HepG2 (cell line): ENCODE data around the gene ATG9A. TPM values are rescaled to one million over a fixed set of nuclear protein-coding genes. Genes with fewer than 3 reads are reported as not detected.

ENCODE experiments used
- ATAC-seq: fragments of 200-7000 bp; cut with Tn5 transposase; 3 replicates; pipeline ENCODE4 v1.9.1; 2020; ENCODE audit warnings: mild to moderate bottlenecking, moderate library complexity
- BruUV-seq: library from RNA; stranded (reverse); fragments of 400-500 nt; replicated peaks from 2 replicates; lab custom pipeline; 2021; lab: Mats Ljungman, UMichigan
- CTCF ChIA-PET: fragments of 300-600 bp; formaldehyde crosslinking; extraction: SDS; loops from one replicate; lab custom pipeline; 2021; ENCODE audit warnings: low total read pairs, inconsistent platforms, low intra/inter-chr PET ratio; lab: Yijun Ruan, JAX
- POLR2A ChIA-PET: fragments of 350-600 bp; sonication (Branson Sonifier 250); formaldehyde crosslinking; loops from one replicate; lab custom pipeline; 2020; ENCODE audit warnings: antibody characterized with exemption, inconsistent platforms; lab: Yijun Ruan, JAX
- DNase-seq: peaks from one replicate; pipeline ENCODE4 v3.0.0-alpha.2; 2015; ENCODE audit warnings: low spot score
- FAIRE-seq: peaks from 3 replicates; lab custom pipeline; 2011; peaks lifted over from hg19 to GRCh38; lab: Jason Lieb, UNC
- H2AFZ ChIP-seq: one replicate; pipeline ENCODE4 v1.6.1; 2011; ENCODE audit warnings: low read length, inconsistent platforms
- H3K27ac ChIP-seq: fragments of 300-600 bp; 3 replicates; pipeline ENCODE4 v1.8.0; 2011; ENCODE audit warnings: mixed run types, mild to moderate bottlenecking, mixed read lengths, low read length, inconsistent platforms; ENCODE audit not compliant: insufficient read depth; ENCODE audit errors: extremely low read length
- H3K27me3 ChIP-seq, 2 experiments: fragments of 200-600 bp in 1 of 2; 2 replicates in 1 of 2; 3 replicates in 1 of 2; pipeline versions ENCODE4 v1.6.0 to v1.8.0; 2011; ENCODE audit warnings: low read length in 2 of 2, mild to moderate bottlenecking in 2 of 2, moderate library complexity in 2 of 2, inconsistent platforms in 1 of 2; ENCODE audit not compliant: insufficient read depth in 2 of 2, control insufficient read depth in 1 of 2
- H3K36me3 ChIP-seq, 2 experiments: fragments of 200-600 bp in 1 of 2; replicated peaks in 1 of 2; 2 replicates in 1 of 2; 3 replicates in 1 of 2; pipeline versions ENCODE4 v1.5.1 to v1.8.0; 2011; ENCODE audit warnings: low read length in 2 of 2, inconsistent platforms in 1 of 2; ENCODE audit not compliant: insufficient read depth in 2 of 2, control insufficient read depth in 1 of 2
- H3K4me1 ChIP-seq: 2 replicates; pipeline ENCODE4 v1.5.1; 2012; ENCODE audit warnings: low read length, inconsistent platforms; ENCODE audit not compliant: insufficient read depth
- H3K4me2 ChIP-seq: 2 replicates; pipeline ENCODE4 v1.6.0; 2011; ENCODE audit warnings: low read depth, low read length, inconsistent platforms
- H3K4me3 ChIP-seq, 3 experiments: fragments of 200-600 bp in 1 of 3; sonication (generic), shearing (Covaris generic) in 1 of 3; replicated peaks in 1 of 3; 2 replicates each; pipeline ENCODE4 v1.5.1; 2011 to 2016; ENCODE audit warnings: low read length in 3 of 3, inconsistent platforms in 2 of 3, low read depth in 2 of 3, mild to moderate bottlenecking in 2 of 3, control low read depth in 1 of 3, mixed read lengths in 1 of 3; ENCODE audit not compliant: insufficient read depth in 1 of 3
- H3K79me2 ChIP-seq: one replicate; pipeline ENCODE4 v1.6.1; 2011; ENCODE audit warnings: low read length, inconsistent platforms; ENCODE audit not compliant: insufficient read depth
- H3K9ac ChIP-seq: 2 replicates; pipeline ENCODE4 v1.6.0; 2011; ENCODE audit warnings: mild to moderate bottlenecking, low read depth, low read length, inconsistent platforms; ENCODE audit not compliant: insufficient read depth
- H3K9me3 ChIP-seq: 2 replicates; pipeline ENCODE4 v1.5.1; 2012; ENCODE audit warnings: mild to moderate bottlenecking, low read length
- H4K20me1 ChIP-seq: 2 replicates; pipeline ENCODE4 v1.6.0; 2011; ENCODE audit warnings: inconsistent platforms, mild to moderate bottlenecking, low read length, moderate library complexity; ENCODE audit not compliant: insufficient read depth
- CREB1 ChIP-seq, 2 experiments: fragments of 450-650 bp in 1 of 2; IDR thresholded peaks; 2 replicates each; pipeline ENCODE4 v1.6.1; 2016 to 2017; ENCODE audit warnings: control low read depth in 1 of 2, mild to moderate bottlenecking in 1 of 2, missing compliant biosample characterization in 1 of 2, missing genetic modification characterization in 1 of 2
- ZBTB1 ChIP-seq: sonication (generic); formaldehyde crosslinking; IDR thresholded peaks from 2 replicates; pipeline ENCODE4 v1.4.0; 2020; ENCODE audit warnings: missing genetic modification reagents, borderline replicate concordance
- ZBTB38 ChIP-seq: sonication (generic); formaldehyde crosslinking; IDR thresholded peaks from 2 replicates; pipeline ENCODE4 v1.5.1; 2020; ENCODE audit warnings: mild to moderate bottlenecking, missing genetic modification reagents
- ZNF235 ChIP-seq: sonication (generic); formaldehyde crosslinking; IDR thresholded peaks from 2 replicates; pipeline ENCODE4 v1.8.1; 2023; ENCODE audit warnings: mild to moderate bottlenecking, missing genetic modification reagents, borderline replicate concordance
- ZNF569 ChIP-seq: sonication (generic); formaldehyde crosslinking; IDR thresholded peaks from 2 replicates; pipeline ENCODE4 v1.5.0; 2020; ENCODE audit warnings: mild to moderate bottlenecking, missing genetic modification reagents, moderate library complexity, borderline replicate concordance
- ZNF709 ChIP-seq: sonication (generic); formaldehyde crosslinking; IDR thresholded peaks from 2 replicates; pipeline ENCODE4 v1.5.0; 2020; ENCODE audit warnings: mild to moderate bottlenecking, missing genetic modification reagents
- ZNF879 ChIP-seq: sonication (generic); formaldehyde crosslinking; IDR thresholded peaks from 2 replicates; pipeline ENCODE4 v1.8.1; 2023; ENCODE audit warnings: missing genetic modification reagents
- ZSCAN29 ChIP-seq: sonication (generic); formaldehyde crosslinking; conservative IDR thresholded peaks from 2 replicates; pipeline ENCODE4 v1.4.0; 2020; ENCODE audit warnings: mild to moderate bottlenecking, missing genetic modification reagents
- WGBS: methylation state at CpG from one replicate; pipeline ENCODE4 v1.1.6; 2017; ENCODE audit warnings: low lambda C conversion rate; 5-methylcytosine and 5-hydroxymethylcytosine counted together
- in situ Hi-C: cut with HindIII; loops from 2 replicates; pipeline ENCODE4 v1.10.0; 2017; ENCODE audit warnings: low pct_unique_long_range_greater_than_20kb; ENCODE audit not compliant: extremely low pct_ligation_motif_present
- intact Hi-C: fragments of 100-400 bp; cut with micrococcal nuclease; formaldehyde crosslinking; loops from one replicate; pipeline ENCODE4 v1.10.0; 2022; ENCODE audit not compliant: unreplicated experiment
- polyA plus RNA-seq, 8 experiments: library from polyadenylated mRNA; depleted of rRNA in 3 of 8; stranded (reverse) in 7 of 8; unstranded in 1 of 8; fragments of >200 nt; fragmentation: Illumina TruSeq in 4 of 8; extraction: Trizol in 4 of 8; gene quantifications; 2 replicates each; pipeline versions ENCODE4 v1.2.1 to v1.2.3, GENCODE V29; 2011 to 2016; ENCODE audit warnings: low read depth in 4 of 8, missing spikeins in 1 of 8, mixed read lengths in 1 of 8; ENCODE audit not compliant: insufficient read depth in 1 of 8
- total RNA-seq, 5 experiments: library from RNA; depleted of rRNA; stranded (reverse); fragments of >200 nt; fragmentation: Illumina TruSeq; extraction: Trizol; gene quantifications; 2 replicates each; pipeline ENCODE4 v1.2.3, GENCODE V29; 2016; ENCODE audit warnings: low read depth in 1 of 5
- TF ChIP-seq, protein P1 (sequence below), 2 experiments: fragments of 450-650 bp in 1 of 2; sonication (generic) in 1 of 2; formaldehyde crosslinking in 1 of 2; IDR thresholded peaks; 2 replicates each; pipeline versions ENCODE4 v1.6.1 to v1.8.0; 2016 to 2022; ENCODE audit warnings: antibody characterized with exemption in 1 of 2, mild to moderate bottlenecking in 1 of 2, missing genetic modification reagents in 1 of 2
- TF ChIP-seq, protein P2 (sequence below): sonication (generic); formaldehyde crosslinking; IDR thresholded peaks from 2 replicates; pipeline ENCODE4 v1.4.0; 2020; ENCODE audit warnings: missing genetic modification reagents
- TF ChIP-seq, protein P3 (sequence below): sonication (generic); formaldehyde crosslinking; IDR thresholded peaks from 2 replicates; pipeline ENCODE4 v1.4.0; 2020; ENCODE audit warnings: missing genetic modification reagents, borderline replicate concordance

Gene ATG9A
- total and polyA plus RNA-seq, 2 of the 13 experiments (the other 11 are each of a cell fraction or from before 2014, with no cell fraction given) = 35.0 to 131 TPM

DNA sequence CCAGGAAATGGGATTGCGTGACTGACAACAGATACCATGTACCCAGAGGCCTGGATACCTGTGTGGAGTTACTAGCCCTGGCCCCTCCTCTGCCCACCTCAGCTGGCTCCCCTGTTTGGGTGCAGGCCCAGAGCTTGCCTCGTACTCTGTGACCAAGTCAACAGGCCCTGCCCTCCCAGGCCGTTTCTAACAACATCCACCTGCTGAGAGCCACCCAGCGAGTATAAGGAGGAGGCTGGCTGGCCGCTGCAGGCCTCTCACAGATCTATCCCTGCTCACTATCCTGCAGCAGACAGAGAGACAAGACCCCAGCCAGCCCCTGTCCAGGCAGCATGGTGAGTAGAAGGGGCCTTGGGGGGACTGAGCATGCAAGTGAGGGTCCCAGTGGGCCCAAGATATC, 36.8 kb upstream of the ATG9A start:
- in situ Hi-C loops (no loop called here), intact Hi-C loops (no loop called here)
- ATAC-seq = no peak
- Histone ChIP-seq H2AFZ (no peak overlapping the region), H3K4me1 (peaks cover 26% of the 10 kb centered on the region), H3K79me2 (no peaks in the 10 kb centered on the region), H4K20me1 (no peaks in the 10 kb centered on the region), H3K4me3 (no peak overlapping the region), H3K9ac (no peak overlapping the region), H3K27me3 (peaks cover 2 to 25% of the 10 kb centered on the region in 2 experiments; a peak in 2 of 5 replicates), H3K9me3 (no peaks in the 10 kb centered on the region), H3K4me2 (no peak overlapping the region), H3K36me3 (no peaks in the 10 kb centered on the region), H3K27ac (no peak overlapping the region)
- ChIA-PET POLR2A (interaction anchor here (1.4 kb wide), 1 partner anchor 12 kb away, joined by 5 read pairs; the partner anchor contains the start of gene DNAJB2), CTCF (no interaction called here)
- FAIRE-seq = no peak
- 20% methylated on average over 3 of the region's 5 CpGs for WGBS
- BruUV-seq = no TSS peak
- DNase-seq = no peak
- TF ChIP-seq CREB1 (IDR thresholded peaks at IDR 0.05) (no peak), CREB1 (CRISPR knock-in tag; IDR thresholded peaks at IDR 0.05) (no peak), ZNF569 (no peak), ZNF235 (no peak), ZBTB1 (no peak), ZSCAN29 (CRISPR knock-in tag) (no peak), ZNF879 (CRISPR knock-in tag) (no peak), ZNF709 (no peak), ZBTB38 (CRISPR knock-in tag) (no peak)
- TF ChIP-seq, protein P1, sequence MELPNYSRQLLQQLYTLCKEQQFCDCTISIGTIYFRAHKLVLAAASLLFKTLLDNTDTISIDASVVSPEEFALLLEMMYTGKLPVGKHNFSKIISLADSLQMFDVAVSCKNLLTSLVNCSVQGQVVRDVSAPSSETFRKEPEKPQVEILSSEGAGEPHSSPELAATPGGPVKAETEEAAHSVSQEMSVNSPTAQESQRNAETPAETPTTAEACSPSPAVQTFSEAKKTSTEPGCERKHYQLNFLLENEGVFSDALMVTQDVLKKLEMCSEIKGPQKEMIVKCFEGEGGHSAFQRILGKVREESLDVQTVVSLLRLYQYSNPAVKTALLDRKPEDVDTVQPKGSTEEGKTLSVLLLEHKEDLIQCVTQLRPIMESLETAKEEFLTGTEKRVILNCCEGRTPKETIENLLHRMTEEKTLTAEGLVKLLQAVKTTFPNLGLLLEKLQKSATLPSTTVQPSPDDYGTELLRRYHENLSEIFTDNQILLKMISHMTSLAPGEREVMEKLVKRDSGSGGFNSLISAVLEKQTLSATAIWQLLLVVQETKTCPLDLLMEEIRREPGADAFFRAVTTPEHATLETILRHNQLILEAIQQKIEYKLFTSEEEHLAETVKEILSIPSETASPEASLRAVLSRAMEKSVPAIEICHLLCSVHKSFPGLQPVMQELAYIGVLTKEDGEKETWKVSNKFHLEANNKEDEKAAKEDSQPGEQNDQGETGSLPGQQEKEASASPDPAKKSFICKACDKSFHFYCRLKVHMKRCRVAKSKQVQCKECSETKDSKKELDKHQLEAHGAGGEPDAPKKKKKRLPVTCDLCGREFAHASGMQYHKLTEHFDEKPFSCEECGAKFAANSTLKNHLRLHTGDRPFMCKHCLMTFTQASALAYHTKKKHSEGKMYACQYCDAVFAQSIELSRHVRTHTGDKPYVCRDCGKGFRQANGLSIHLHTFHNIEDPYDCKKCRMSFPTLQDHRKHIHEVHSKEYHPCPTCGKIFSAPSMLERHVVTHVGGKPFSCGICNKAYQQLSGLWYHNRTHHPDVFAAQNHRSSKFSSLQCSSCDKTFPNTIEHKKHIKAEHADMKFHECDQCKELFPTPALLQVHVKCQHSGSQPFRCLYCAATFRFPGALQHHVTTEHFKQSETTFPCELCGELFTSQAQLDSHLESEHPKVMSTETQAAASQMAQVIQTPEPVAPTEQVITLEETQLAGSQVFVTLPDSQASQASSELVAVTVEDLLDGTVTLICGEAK (IDR thresholded peaks at IDR 0.05) = no peak
- TF ChIP-seq, protein P1 (CRISPR knock-in tag; IDR thresholded peaks at IDR 0.05) = no peak
- TF ChIP-seq, protein P2, sequence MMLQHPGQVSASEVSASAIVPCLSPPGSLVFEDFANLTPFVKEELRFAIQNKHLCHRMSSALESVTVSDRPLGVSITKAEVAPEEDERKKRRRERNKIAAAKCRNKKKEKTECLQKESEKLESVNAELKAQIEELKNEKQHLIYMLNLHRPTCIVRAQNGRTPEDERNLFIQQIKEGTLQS (CRISPR knock-in tag) = no peak
- TF ChIP-seq, protein P3, sequence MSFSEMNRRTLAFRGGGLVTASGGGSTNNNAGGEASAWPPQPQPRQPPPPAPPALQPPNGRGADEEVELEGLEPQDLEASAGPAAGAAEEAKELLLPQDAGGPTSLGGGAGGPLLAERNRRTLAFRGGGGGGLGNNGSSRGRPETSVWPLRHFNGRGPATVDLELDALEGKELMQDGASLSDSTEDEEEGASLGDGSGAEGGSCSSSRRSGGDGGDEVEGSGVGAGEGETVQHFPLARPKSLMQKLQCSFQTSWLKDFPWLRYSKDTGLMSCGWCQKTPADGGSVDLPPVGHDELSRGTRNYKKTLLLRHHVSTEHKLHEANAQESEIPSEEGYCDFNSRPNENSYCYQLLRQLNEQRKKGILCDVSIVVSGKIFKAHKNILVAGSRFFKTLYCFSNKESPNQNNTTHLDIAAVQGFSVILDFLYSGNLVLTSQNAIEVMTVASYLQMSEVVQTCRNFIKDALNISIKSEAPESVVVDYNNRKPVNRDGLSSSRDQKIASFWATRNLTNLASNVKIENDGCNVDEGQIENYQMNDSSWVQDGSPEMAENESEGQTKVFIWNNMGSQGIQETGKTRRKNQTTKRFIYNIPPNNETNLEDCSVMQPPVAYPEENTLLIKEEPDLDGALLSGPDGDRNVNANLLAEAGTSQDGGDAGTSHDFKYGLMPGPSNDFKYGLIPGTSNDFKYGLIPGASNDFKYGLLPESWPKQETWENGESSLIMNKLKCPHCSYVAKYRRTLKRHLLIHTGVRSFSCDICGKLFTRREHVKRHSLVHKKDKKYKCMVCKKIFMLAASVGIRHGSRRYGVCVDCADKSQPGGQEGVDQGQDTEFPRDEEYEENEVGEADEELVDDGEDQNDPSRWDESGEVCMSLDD = no peak
